Measurements from ENCODE around the gene YIF1A. TPM values are rescaled to one million over a fixed set of nuclear protein-coding genes. Genes with fewer than 3 reads are reported as not detected.

YIF1A gene
- polyA plus RNA-seq, 1 of the 3 experiments (the other 2 are of a cell fraction), result 123 TPM

GRCh38 chr11:66240781-66241136, 48.2 kb downstream of the YIF1A start:
- Histone ChIP-seq H2AFZ (ENCODE audit: low read depth) (no peak overlapping the region), H3K4me1 (ENCODE audit: control insufficient read depth in 1 of 2, insufficient read depth in 2 of 2, low read depth in 1 of 2, low read length in 1 of 2) (no peaks in the 10 kb centered on the region), H3F3A (replicated peaks; ENCODE audit: insufficient read depth) (no peaks in the 10 kb centered on the region), H3K4me2 (no peak overlapping the region), H3K9me2 (no peaks in the 10 kb centered on the region), H3K9me3 (no peaks in the 10 kb centered on the region), H3K27me3 (ENCODE audit: insufficient read depth) (no peaks in the 10 kb centered on the region), H4K20me1 (ENCODE audit: insufficient read depth) (no peaks in the 10 kb centered on the region), H3K36me3 (replicated peaks in 1 of 2; ENCODE audit: control insufficient read depth in 1 of 2, insufficient read depth in 2 of 2, low read length in 1 of 2) (peaks cover 23 to 85% of the 10 kb centered on the region in 2 experiments), H3K4me3 (ENCODE audit: low read depth in 2 of 2, low read length in 1 of 2) (no peak overlapping the region), H3K27ac (ENCODE audit: low read depth in 2 of 2, low read length in 1 of 2) (no peak overlapping the region), H3K9ac (no peak overlapping the region), H3K79me2 (ENCODE audit: insufficient read depth) (no peaks in the 10 kb centered on the region)
- ChIA-PET CTCF (interaction anchor here (0.5 to 3.4 kb wide), 3 partner anchors 11 to 25 kb away, joined by 3 to 26 read pairs (median 3); no protein-coding TSS in a partner anchor), POLR2A (no interaction called here)
- no peak for DNase-seq
- TF ChIP-seq EZH2phosphoT487 (IDR thresholded peaks at IDR 0.05; ENCODE audit: borderline replicate concordance, low read depth) (no peak), CTCF (IDR thresholded peaks at IDR 0.05) (no peak), EP300 (IDR thresholded peaks at IDR 0.05; ENCODE audit: borderline replicate concordance in 1 of 2, low read depth in 1 of 2, low read length in 1 of 2) (no peak), CHD2 (IDR thresholded peaks at IDR 0.05; ENCODE audit: low read length, partially characterized antibody) (no peak)
- TF ChIP-seq, protein P1, sequence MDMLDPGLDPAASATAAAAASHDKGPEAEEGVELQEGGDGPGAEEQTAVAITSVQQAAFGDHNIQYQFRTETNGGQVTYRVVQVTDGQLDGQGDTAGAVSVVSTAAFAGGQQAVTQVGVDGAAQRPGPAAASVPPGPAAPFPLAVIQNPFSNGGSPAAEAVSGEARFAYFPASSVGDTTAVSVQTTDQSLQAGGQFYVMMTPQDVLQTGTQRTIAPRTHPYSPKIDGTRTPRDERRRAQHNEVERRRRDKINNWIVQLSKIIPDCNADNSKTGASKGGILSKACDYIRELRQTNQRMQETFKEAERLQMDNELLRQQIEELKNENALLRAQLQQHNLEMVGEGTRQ (IDR thresholded peaks at IDR 0.05; ENCODE audit: borderline replicate concordance, low read depth, low read length), result no peak
- WGBS (ENCODE audit: low lambda C conversion rate), result 83% methylated on average over 8 of the region's 9 CpGs

- H3K9me2 ChIP-seq, result no peaks in the 10 kb centered on the region
- no peaks in the 10 kb centered on the region for H3K27me3 ChIP-seq (ENCODE audit: insufficient read depth)
- H3F3A ChIP-seq (replicated peaks; ENCODE audit: insufficient read depth), result no peaks in the 10 kb centered on the region
- H2AFZ ChIP-seq (ENCODE audit: low read depth), result no peak overlapping the region
- H3K9ac ChIP-seq, result no peak overlapping the region
- POLR2A ChIA-PET, result no interaction called here
- no peak overlapping the region for H3K4me2 ChIP-seq
- 95% methylated on average over 25 of the region's 25 CpGs for WGBS (ENCODE audit: low lambda C conversion rate)
- CTCF ChIA-PET, result interaction anchor here (0.5 to 3.4 kb wide), 3 partner anchors 10 to 25 kb away, joined by 3 to 26 read pairs (median 3); no protein-coding TSS in a partner anchor
- peaks cover 23 to 89% of the 10 kb centered on the region in 2 experiments for H3K36me3 ChIP-seq (replicated peaks in 1 of 2; ENCODE audit: control insufficient read depth in 1 of 2, insufficient read depth in 2 of 2, low read length in 1 of 2)
- no peaks in the 10 kb centered on the region for H3K79me2 ChIP-seq (ENCODE audit: insufficient read depth)
- no peak for DNase-seq
- H4K20me1 ChIP-seq (ENCODE audit: insufficient read depth), result no peaks in the 10 kb centered on the region
- no peak overlapping the region for H3K4me3 ChIP-seq (ENCODE audit: low read depth in 2 of 2, low read length in 1 of 2)
- no peak overlapping the region for H3K27ac ChIP-seq (ENCODE audit: low read depth in 2 of 2, low read length in 1 of 2)
- TF ChIP-seq IRF3 (IDR thresholded peaks at IDR 0.05; ENCODE audit: low read depth, low read length), result no peak
- no peak for TF ChIP-seq MXI1 (IDR thresholded peaks at IDR 0.05; ENCODE audit: low read depth, low read length)
- TF ChIP-seq SIN3A (IDR thresholded peaks at IDR 0.05; ENCODE audit: borderline replicate concordance, low read depth, low read length), result no peak
- no peak for TF ChIP-seq TAF1 (IDR thresholded peaks at IDR 0.05; ENCODE audit: borderline replicate concordance, low read depth, low read length)
- no peak for TF ChIP-seq CHD2 (IDR thresholded peaks at IDR 0.05; ENCODE audit: low read length, partially characterized antibody)
- no peak for TF ChIP-seq GABPA (IDR thresholded peaks at IDR 0.05; ENCODE audit: low read depth)
- no peak for TF ChIP-seq SMC3 (IDR thresholded peaks at IDR 0.05; ENCODE audit: low read depth, low read length)
- no peak for TF ChIP-seq FOSL2 (IDR thresholded peaks at IDR 0.05; ENCODE audit: borderline replicate concordance, low read depth)
- TF ChIP-seq NRF1 (IDR thresholded peaks at IDR 0.05; ENCODE audit: low read depth, low read length), result no peak
- no peak for TF ChIP-seq RAD21 (IDR thresholded peaks at IDR 0.05; ENCODE audit: low read length)
- no peaks in the 10 kb centered on the region for H3K4me1 ChIP-seq (ENCODE audit: control insufficient read depth in 1 of 2, insufficient read depth in 2 of 2, low read depth in 1 of 2, low read length in 1 of 2)
- no peaks in the 10 kb centered on the region for H3K9me3 ChIP-seq
These were observed 48.8 kb downstream of the YIF1A start for GRCh38 chr11:66239998-66240780.

All from SK-N-SH (cell line).